Measurements from ENCODE around the gene RMP24. TPM values are rescaled to one million over a fixed set of nuclear protein-coding genes. Genes with fewer than 3 reads are reported as not detected.
"Not testable (repeated sequence)": the region's sequence is repeated elsewhere in the genome, so short reads cannot be mapped to it uniquely, and the experiment has no call there.

Gene RMP24

GRCh38 chr18:36020174-36020711 lies 47.8 kb downstream of the RMP24 start:
- ATAC-seq (ENCODE audit: low FRiP score) = no peak
- TF ChIP-seq CTCF (IDR thresholded peaks at IDR 0.05) = no peak
- DNase-seq (ENCODE audit: low spot score) = no peak

- TF ChIP-seq CTCF (IDR thresholded peaks at IDR 0.05) = no peak
- no peak for ATAC-seq (ENCODE audit: low FRiP score)
Measured at GRCh38 chr18:36023336-36023735, 50.9 kb downstream of the RMP24 start.

GRCh38 chr18:36024241-36024640 lies 51.8 kb downstream of the RMP24 start:
- DNase-seq (ENCODE audit: low spot score); ATAC-seq (ENCODE audit: low FRiP score): not testable (repeated sequence)

More at GRCh38 chr18:36023336-36023735, 50.9 kb downstream of the RMP24 start:
- no peak for DNase-seq (ENCODE audit: low spot score)

GRCh38 chr18:36025025-36025424 lies 52.5 kb downstream of the RMP24 start:
- ATAC-seq (ENCODE audit: low FRiP score) (peak; percentile 62), DNase-seq (ENCODE audit: low spot score) (no peak)
- no peak for TF ChIP-seq CTCF (IDR thresholded peaks at IDR 0.05)

- ATAC-seq (ENCODE audit: low FRiP score) (no peak), DNase-seq (ENCODE audit: low spot score) (no peak)
- TF ChIP-seq CTCF (IDR thresholded peaks at IDR 0.05) = no peak
Measured at GRCh38 chr18:36028859-36029258, 56.4 kb downstream of the RMP24 start.

Small RNAs within 50 kb of the gene (small RNA-seq; reads per million reads assigned to genes)
- not detected for gene MIR3929

Other genes starting within 250 kb of the RMP24 start
- gene RPRD1A, start 94.9 kb downstream of the RMP24 start, total RNA-seq = 10 to 100 TPM; 36.4 to 64.8 (median 53.9) TPM
- 10 to 100 TPM; 36.7 to 77.5 (median 43.6) TPM for gene SLC39A6, start 156.7 kb downstream of the RMP24 start, total RNA-seq
- gene ELP2, start 157.2 kb downstream of the RMP24 start, total RNA-seq = 10 to 100 TPM; 43.6 to 62.3 (median 57.7) TPM
- 10 to 100 TPM in 1 of 4 donors, 1 to 10 TPM in 3; 2.2 to 11.4 (median 5.1) TPM for gene MOCOS, start 214.8 kb downstream of the RMP24 start, total RNA-seq